ENCODE results near the gene CCDC6.
"Not testable (repeated sequence)": the region's sequence is repeated elsewhere in the genome, so short reads cannot be mapped to it uniquely, and the experiment has no call there.

Gene CCDC6

DNA sequence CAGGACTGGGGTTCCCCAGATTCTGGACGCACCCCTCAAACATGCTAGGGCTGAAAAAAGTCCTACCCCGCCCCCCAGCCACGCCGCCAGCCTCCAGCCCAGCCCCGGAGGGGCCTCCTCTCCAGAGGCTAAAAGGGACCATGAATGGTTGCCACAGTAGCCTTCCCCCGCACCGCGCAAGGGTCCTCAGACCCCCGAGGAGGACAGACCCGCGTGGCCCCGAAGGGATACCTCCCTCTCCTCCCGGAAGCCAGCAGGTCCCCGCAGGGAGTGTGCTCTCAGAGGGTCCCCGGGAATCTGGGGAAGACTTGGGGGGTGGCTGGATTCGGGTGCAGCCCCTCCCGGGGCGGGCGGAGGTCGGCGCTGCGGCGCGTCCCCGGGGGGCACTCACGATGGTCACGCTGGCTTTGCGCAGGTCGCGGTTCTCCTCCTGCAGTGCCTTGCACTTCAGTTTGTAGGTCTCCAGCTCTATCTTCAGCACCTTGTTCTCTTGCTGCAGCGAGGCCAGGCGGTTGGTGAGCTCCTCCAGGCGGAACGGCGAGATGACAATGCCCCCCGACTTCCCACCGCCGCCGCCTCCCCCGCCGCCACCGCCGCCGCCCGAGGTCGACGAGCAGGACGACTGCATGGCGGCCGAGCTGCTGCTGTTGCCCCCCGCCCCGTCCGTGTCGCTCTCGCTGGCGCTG is 482 bp downstream of the CCDC6 start:
- peak in 1 of 2 donors; percentile 11 for DNase-seq (ENCODE audit: low read depth in 1 of 2, low spot score in 1 of 2)

DNA sequence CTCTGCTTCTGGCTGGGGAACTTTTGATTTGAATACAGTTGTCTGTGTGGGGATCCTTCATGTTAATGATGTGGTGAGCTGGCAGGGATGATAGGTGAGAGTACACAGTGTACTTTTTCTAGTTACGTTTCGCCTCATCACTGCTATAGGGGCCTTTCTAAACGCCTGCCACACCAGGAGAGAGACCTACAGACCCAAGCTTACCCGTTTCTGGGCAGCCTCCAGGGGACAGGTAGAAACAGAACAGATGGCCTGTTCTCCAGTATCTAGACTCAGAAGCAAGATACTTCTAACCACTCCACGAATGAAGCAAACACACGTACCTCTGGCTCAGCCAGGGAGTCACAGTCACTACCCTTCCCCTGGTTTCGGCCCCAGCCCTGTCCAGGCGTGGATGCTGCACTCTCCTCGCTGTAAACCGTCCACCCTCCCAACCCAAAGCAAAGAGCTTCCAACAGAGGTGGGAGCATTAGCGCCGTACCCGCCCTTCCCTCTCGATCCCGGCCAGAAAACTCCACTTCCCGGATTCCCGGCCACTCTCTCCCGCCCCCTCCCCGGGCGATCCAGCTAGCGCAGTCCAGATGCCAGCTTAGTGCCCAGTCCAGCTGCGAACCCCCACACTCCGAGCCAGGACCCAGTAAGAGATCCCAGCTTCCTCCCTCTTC is 1.2 kb downstream of the CCDC6 start:
- peak in 1 of 2 donors; percentile 3 for DNase-seq (ENCODE audit: low read depth in 1 of 2, low spot score in 1 of 2)

DNA sequence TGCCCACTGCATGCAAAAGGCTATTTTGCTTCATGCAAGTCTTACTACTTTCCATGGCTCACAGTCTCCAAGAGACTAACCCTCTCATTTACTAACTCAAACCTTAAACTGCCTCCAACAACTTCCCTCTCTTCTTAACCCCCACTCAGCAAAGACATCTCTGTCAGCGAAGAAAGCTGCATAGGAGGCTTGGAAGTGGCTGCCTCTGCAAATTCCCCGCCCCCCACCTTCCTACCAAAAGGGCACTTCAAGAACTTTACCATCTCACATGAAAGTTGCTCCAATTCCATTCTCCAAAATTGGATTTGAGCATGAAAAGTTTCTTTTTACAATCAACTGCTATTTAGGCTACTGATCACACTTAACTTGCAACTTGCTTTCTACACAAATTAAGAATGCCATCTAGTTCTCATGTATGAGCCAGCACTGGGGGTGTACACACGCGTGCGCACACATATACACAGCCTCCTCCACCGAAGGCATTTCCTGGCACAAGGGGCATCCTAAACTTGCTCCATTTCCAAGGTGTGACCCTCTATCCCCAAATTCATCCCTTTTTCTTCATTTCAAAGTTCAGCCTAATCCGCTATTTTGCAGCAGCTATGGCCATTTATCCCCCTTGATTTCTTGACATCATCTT is 1.8 kb downstream of the CCDC6 start:
- DNase-seq (ENCODE audit: low read depth in 1 of 2, low spot score in 1 of 2) = no peak

DNA sequence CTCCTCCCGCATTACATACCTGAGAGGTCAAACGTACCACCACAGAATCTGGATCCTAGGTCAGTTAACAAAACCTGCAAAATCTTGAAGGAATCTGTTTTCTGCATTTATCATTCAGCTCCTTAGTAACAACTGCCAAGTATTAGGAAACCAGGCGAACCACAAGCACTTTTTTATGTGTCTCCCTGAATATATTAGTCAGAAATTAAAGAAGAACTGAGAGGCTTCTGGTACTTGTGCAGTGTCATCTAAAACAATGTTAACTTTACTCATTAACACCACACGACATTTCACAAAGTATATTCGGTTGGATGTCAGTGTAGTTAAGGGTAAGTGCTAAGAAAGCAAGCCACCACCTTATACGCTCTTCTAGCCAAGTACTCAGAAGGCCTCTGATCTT is 2.5 kb downstream of the CCDC6 start:
- DNase-seq (ENCODE audit: low read depth in 1 of 2, low spot score in 1 of 2) = no peak

DNA sequence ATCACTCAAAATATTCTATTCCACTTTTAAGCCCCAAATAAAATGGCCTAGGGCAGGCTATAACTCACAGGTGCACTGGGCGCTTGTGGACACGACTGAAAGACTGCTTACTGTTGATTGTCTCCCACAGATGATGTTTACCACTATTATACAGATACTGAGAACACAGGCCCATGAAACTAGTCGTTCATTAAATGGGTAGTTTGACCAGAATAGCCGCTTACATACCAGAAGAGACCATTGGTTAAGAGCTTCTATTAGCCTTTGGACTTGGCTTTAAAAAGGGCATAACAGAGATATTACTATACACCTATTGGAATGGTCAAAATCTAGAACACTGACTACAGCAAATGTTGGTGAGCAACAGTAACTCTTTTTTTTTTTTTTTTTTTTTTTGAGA is 4.3 kb downstream of the CCDC6 start:
- DNase-seq (ENCODE audit: low read depth in 1 of 2, low spot score in 1 of 2) = no peak

DNA sequence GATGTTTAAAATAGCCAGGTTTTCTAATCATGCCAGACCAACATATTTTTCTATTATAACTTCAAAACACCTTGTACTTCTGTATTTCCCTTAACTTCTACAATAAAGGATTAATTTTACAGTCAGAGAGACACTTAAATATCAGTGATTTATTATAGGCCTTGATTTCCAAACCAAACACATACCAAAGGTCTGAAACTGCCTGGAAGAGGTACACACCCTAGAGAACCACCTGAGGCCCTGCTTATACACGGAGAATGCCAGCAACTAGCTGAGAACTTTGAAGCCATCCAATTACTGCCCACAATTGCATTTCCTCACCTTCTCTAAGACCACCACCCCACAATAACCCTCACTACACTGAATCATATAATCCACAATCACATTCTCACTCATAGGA is 4.9 kb downstream of the CCDC6 start:
- DNase-seq (ENCODE audit: low read depth in 1 of 2, low spot score in 1 of 2) = no peak

DNA sequence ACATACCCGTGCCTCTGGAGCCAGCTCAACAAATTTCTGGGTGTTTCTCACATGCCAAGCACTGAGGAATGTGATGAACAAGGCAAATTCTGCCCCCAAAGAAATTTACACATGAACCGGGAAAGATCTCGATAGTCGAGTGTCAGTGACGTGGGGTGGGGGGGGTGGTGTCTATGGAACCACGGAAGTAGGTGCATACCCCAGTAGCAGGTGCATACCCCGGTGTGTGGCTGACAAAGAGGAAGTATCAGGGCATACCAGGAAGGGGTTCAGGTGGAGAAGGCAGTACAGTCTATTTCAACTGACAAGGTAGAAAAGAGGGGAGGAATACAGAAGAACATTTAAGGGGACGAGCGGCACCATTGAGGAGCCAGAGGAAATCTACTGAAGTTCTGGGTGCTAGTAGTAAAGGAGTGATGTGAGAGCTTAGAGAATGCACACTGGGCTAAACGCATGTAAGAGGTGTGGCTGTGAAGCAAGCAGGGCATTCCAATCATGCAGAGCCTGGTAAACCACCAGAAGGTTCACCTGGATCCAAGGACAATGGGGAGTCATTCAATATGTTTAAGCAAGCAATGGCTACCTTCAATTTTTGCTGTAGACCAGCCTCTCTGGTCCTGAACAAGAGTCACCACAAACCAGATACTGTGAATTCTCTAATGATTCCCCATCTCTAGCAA is 6.2 kb downstream of the CCDC6 start:
- DNase-seq (ENCODE audit: low read depth in 1 of 2, low spot score in 1 of 2) = no peak

DNA sequence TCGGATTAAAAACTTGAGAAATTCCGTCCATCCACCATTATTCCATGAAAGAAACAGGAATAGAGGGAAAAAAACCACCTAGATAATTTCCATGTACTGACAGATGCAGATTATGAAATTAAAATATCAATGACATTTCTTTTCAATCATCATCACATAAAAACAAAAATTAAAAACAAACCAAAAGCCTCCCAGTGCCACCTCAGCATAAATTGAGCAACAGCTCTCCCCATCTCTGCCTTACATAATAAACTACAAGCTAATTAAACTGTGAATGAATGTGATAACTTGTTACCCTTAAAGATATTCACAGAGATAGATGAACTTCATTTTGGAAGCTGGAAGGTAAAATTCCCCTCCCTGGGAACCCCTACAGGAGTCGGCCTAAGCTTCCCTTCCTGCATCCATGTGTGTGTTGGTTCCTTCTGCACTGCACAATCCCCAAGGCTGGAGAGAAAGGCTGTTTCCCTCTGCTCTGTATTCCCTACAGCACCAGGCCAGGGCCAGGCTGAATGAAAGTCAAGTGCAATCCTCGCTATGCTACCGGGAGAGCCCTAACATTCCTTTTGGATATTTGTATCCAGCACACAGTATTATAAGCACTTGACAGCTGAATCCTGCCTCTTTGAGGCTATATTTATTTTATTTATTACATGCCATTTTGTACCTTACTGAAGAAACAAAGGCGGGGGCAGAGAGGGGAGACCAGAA is 8.1 kb downstream of the CCDC6 start:
- DNase-seq (ENCODE audit: low read depth in 1 of 2, low spot score in 1 of 2) = no peak

DNA sequence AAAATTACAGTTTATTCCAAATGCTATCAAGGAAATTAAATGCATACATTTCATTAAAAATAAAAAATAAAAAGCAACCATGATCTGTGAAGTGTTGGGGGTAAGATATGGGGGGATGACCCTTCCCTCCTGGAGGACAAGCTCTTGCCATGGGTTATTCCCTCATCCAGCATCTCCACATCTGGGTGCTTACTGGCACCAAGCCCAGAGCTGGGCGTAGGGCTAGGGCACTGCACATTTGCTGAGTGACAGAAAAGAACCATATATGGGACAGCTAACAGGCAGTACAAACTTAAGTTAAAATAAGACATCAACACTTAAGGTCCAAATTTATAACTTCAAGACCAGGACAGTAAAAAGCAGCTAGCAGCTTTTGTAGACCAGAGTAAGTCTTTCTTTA is 10.2 kb downstream of the CCDC6 start:
- no peak for DNase-seq (ENCODE audit: low read depth in 1 of 2, low spot score in 1 of 2)

DNA sequence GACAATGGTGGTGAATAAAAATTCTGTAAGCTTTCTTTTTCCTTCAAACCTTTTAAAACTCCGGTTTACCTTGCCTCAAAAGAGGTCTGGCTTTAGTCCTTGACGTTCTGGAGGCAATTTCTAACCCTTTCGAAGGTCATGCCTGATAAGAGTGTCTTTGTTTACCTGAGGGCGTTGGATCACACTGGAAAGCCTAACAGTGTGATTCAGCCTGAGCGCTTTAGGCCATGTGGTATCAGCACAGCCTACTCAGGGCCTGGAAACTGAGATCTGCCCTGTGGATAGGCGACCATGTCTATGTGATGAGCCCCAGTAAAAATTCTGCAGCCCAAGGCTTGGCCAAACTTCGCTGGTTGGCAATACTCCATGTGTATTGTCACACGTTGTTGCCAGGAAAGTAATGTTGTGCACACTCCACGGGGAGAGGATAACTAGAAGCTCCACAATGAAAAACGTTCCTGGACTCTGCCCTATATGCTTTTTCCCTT is 10.7 kb downstream of the CCDC6 start:
- DNase-seq (ENCODE audit: low read depth in 1 of 2, low spot score in 1 of 2) = no peak

DNA sequence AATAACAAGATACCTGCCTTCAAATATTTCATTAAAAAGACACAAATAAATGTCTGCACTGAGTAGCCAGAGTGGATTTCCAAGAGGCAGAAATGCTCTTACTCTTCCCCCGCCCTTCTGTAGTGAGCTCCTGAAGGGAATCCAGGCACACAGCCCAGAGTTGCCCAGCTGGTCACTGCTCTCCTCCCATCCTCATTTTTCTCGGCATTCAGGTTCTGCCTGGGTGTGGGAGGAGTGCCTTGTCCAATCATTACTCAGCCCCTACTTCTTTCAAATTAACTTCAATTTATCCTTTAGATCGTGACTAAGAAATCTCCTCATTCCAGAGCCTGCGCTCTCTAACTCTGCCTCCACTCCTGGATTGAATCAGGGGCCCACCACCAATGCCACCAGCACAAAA is 12.2 kb downstream of the CCDC6 start:
- DNase-seq (ENCODE audit: low read depth in 1 of 2, low spot score in 1 of 2) = no peak

DNA sequence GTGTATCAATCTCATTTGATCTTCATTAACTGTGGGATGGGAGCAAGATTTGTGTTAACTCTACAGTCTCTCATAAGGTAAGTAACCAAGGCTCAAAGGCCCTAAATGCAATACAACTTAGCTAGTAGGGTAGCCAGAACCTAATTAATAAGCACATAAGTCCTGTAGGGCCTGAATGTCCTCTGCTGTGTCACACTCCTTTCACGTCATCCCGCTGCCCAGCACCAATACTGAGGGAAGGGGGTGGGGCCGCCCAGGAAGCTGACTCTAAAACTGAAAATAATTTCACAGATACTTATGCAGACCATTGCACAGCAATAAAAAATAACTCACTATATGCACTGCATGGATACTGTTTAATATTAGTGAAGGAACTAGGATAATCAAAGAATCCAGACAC is 13.7 kb downstream of the CCDC6 start:
- no peak for DNase-seq (ENCODE audit: low read depth in 1 of 2, low spot score in 1 of 2)

DNA sequence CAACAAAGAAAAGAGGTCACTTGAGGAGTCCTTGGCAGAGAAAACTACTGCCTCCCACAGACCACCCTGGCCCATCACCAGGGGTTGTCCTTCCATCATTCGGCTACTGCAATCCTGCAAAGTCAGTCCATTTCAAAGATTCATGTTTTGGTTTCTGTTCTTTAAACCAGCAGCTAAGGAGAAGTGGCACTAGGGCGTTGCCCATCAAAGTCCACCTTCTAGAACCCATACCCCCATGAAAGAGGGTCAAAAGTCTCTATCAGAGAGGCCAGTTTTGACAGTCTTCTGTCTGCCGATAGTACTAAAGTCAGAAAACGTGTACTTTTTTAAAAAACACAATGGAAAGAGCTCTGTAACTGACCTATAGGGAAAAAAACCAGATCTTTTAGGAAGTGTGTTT is 14.4 kb downstream of the CCDC6 start:
- no peak for DNase-seq (ENCODE audit: low read depth in 1 of 2, low spot score in 1 of 2)

DNA sequence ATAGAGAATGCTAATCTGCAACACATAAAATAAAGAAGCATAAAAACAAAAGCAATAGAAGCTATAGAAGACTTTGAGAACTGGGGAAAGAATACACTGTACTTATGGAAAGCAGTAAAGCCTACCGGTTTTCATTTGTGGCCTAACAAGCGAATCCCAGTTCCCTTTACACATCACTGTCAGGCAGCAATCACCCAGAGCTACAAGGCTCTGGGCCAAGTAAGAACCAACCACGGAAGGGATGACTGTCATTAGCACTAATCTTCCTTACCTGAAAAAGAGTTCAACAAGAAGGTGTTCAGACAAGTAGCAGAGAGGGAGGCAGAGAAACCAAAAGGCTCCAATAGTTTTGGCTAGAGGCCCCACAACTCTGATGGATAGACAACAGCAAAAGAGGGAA is 15.0 kb downstream of the CCDC6 start:
- DNase-seq (ENCODE audit: low read depth in 1 of 2, low spot score in 1 of 2) = no peak

DNA sequence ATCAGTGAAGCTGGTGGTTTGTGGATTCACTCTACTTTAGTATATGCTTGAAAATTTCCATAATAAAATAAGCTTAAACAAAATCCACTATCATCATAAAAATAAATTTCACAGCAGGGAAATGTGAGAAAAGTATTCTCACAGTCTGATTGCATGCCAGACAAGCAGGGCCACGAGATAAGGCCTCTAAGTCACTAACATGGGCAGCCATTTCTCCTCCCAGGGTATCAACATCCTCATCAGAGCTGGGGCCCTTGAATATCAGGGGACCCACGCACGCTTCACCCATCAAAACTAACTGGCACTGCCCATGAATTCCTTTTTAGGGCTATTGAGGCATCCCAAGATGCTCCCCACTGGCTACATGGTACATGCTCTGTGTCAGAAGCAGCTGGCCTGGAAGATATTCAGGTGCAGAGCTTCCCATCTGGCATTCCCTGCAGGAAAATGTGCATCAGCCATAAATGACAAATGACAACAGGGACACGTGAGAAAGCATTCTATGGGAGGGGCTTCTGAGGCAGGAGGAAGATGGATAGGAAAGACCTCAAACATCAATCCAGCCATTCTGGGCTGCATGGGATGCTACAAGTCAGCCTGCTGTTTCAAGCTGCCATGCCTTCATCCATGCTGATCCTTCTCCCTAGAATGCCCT is 17.4 kb downstream of the CCDC6 start:
- DNase-seq (ENCODE audit: low read depth in 1 of 2, low spot score in 1 of 2) = no peak

DNA sequence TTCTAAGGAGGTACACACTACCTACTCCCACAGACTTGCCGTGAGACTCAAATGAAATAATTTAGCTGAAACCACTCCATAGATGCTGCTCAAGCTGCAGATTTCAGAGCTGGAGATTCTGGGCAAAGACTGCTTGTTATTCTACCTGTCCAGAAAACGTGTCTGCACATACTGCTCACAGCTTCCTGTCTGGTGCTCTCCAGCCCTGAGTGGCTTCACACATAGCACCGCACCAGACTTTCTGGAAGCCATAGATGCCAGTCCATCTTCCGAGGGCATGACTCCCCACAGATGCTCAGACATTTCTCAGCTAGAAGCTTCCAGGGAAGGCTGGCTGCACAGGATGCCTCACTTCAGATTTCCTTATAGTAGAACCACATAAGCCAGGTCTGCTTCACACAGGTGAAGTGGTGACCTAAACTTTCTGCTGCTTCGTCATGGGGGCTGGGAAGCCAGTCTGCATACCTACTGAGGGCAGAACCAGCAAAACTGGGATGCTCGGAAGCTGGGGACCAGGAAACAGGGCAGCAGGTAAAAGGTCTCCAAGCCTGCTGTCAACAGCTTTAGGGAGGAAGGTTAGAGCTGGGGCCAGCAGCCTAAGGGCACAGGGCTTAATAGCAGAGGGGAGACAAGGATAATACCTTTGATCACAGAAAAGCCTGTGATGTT is 18.2 kb downstream of the CCDC6 start:
- DNase-seq (ENCODE audit: low read depth in 1 of 2, low spot score in 1 of 2) = no peak

DNA sequence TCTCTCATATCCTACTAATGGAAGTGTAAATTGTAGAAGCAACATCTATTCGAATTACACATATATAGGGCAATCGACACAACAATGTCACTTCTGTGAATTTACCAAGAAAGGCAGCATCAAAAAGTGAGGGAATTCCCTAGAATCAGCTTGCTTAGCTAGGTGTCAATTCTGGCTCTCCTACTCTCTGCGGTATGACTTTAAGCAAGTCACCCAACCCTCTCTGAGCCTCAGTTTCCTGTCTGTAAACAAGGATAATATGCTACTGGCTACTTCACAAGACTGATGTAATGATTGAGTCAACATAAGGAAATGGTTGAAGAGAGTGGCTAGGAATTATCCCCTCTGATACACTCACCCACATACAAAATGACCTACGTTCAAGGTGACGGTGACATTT is 19.4 kb downstream of the CCDC6 start:
- no peak for DNase-seq (ENCODE audit: low read depth in 1 of 2, low spot score in 1 of 2)

DNA sequence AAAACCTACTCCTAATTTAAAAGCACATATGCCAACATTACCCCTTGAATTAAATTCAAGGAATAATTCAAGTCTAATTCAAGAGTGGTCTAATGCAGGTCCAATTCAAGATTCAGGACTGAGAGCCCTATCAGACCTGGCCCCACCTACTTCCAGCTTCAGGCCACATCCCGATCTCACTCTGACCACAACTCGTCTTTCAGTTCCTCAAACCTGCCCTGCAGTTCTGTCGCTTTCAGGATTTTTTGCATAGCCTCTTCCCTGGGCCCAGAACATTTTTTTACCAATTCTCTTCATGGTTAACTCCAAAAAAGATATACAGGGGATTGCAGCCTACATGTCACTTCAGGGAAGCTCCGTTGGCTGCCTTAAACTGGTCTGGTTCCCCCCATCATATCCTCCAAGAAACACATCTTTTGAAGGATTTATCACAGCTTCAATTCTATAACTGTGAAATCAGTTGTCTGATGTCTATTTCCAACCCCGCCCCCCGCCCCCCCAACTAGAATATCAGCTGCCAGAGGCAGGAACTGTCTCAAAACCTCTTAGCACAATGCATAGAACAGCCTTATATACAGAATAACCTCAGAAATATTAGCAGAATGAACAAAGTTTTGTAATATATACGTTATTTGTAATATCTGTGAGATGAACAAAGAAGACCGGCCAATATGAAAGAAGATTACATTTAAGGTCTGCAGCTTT is 20.8 kb downstream of the CCDC6 start:
- DNase-seq (ENCODE audit: low read depth in 1 of 2, low spot score in 1 of 2) = no peak

DNA sequence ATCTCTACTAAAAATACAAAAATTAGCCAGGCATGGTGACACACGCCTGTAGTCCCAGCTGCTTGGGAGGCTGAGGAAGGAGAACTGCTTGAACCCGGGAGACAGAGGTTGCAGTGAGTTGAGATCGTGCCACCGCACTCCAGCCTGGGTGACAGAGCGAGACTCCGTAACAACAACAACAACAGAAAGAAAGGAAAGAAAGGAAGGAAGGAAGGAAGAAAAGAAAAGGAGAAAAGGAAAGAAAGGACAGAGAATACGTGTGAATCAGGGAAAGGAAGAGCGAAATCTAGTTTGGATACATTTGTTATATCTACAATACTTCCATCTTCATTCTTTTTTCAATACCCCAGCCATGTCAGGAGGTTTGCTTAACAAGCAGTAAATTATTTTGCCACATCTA is 21.5 kb downstream of the CCDC6 start:
- not testable (repeated sequence) for DNase-seq (ENCODE audit: low read depth in 1 of 2, low spot score in 1 of 2)

DNA sequence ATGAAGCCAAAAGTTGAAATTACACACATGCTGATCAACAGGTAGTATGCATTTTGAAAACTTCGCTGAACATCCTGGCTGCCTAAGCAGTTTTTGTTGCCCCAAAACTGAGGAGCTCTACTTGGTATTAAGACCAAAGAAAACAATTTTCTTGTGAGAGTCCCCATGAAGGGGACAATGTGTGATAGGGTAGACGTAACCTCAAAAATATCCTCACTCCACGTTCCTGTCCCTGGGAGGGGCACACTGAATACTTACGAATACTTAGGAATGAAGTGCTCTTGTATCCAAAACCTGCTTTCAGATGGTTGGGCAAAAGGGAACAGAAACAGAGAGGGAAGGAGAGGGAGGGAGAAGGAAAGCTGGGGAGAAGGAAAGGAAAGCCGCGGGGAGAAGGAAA is 24.7 kb downstream of the CCDC6 start:
- DNase-seq (ENCODE audit: low read depth in 1 of 2, low spot score in 1 of 2) = no peak

All from stimulated activated CD4-positive, alpha-beta T cell treated with anti-CD3 and anti-CD28 coated beads, Interleukin-15, amount 100 ng/mL, for 1 hour (primary cell).